ENCODE results near the gene ORMDL3.
"Not testable (repeated sequence)": the region's sequence is repeated elsewhere in the genome, so short reads cannot be mapped to it uniquely, and the experiment has no call there.

ORMDL3 gene

GRCh38 chr17:39923836-39924690, 3.3 kb downstream of the ORMDL3 start:
- DNase-seq, result peak in 1 of 2 donors; percentile 13

DNA sequence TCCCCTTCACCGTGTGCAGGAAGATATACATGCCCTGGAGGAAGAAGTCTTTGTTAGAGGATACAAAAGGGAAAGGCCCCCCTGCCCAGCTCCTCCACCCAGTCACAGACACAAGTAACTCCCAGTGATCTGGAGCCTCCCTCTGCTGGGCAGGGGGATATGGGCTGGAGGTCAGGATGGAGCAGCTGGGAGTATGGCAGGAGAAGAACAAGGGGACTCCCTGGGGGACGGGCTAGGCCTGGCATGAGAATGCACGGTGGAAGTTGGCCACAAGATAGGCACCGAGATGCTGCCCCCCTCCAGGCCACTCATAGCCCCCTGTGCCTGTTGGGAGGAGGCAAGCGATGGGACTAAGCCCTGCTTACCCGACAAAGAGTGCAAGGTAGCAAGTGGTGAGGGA, 4.2 kb downstream of the ORMDL3 start:
- DNase-seq, result no peak

DNA sequence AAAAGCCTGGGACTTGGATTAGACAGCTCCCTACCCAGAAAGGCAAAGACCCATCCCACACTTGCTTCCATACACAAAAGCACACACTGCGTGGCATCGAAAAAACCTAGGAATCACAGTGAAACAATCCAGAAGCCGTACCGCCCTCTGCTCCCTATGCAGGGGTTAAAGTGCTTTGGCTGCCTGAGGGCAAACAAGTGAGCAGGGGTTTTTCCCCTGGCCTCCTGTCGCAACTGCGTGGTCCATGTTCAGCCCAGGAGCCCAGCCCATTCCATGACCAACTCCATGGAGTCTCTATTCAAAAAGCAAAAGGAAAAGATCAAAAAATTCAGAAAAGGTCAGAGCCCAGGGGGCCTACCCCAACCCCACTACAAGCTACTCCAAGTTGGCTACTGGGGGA, 5.4 kb downstream of the ORMDL3 start:
- DNase-seq, result no peak

- peak in 1 of 2 donors; percentile 23 for DNase-seq
Observed at GRCh38 chr17:39921323-39921722, 6.1 kb downstream of the ORMDL3 start.

DNA sequence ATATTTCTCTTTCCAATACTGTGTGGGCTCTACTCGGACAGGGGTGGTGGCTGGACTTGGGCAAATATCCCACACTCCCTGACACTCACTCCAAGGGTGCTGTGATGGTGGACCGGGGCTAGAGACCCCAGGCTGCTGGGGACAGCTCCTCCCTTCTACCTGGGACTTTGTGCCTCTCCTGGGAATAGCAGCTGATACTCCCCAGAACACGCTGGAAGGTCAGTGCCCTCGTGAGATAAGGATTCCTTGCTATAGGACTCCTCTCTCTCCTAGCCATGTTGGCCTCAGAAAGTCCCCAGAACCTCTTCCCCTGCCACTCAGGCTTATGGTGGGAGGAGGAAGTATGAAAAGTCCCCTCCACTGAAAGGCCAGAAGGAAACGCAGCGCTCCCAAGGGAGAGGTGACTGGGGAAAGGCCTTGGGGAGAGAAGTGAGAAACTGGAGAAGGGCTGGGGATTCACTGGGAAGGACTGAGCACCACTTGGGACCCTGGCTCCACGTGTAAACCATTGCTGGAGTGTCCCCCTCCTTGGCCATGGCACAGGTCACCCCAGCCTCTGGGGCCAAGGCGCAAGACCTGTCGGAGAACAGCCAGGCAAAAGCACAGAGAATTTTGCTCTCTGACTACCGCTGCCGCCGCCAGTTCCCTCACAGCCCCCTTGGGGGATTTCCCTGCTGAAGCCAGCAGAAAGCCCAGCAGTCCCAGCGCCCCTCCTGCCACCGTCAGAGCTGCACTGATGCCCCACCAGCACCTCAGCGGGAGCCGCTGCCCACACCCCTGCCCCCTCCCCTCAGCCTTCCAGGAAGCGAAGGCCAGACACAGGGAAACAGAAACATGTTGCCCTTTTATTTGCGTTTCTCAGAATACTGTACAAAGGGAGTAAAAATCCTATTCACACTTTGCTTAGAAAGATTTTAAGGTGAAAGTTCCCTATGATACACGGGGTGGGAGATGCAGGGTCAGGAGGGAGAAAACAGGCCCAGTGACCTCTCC, 6.9 kb downstream of the ORMDL3 start:
- DNase-seq, result peak; percentile 68 to 82

DNA sequence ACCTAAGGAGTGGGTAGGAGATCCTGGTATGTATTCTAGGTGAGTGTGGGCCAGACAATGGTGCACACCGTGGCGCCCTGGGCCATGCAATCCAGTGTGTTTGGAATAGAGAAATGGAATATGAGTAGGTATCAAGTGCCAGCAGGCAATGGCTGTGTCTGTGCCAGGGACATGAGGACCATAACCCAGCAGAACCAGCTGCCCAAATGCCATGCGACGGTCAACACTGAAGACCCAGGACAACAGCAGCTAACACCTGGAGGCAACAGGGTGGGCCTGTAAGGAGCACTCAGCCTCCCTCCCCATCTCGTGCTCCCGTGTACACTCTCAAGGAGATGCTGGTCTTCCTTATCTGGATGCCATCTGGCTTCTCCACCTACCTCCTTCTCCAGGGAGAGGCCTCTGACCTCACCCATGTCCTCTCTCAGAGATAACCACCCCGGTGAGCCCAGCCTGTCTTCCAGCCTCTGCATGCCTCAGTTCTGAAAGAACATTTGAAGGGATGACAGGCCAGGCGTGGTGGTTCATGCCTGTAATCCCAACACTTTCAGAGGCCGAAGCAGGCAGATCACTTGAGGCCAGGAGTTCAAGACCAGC, 8.2 kb downstream of the ORMDL3 start:
- no peak for DNase-seq

GRCh38 chr17:39916918-39917317, 10.5 kb downstream of the ORMDL3 start:
- no peak for DNase-seq

GRCh38 chr17:39915559-39915958, 11.8 kb downstream of the ORMDL3 start:
- no peak for DNase-seq

- no peak for DNase-seq
Observed at GRCh38 chr17:39913989-39914388, 13.4 kb downstream of the ORMDL3 start.

GRCh38 chr17:39908789-39909352, 18.5 kb downstream of the ORMDL3 start:
- no peak for DNase-seq

- no peak for DNase-seq
Observed at GRCh38 chr17:39904990-39905288, 22.5 kb downstream of the ORMDL3 start.

DNA sequence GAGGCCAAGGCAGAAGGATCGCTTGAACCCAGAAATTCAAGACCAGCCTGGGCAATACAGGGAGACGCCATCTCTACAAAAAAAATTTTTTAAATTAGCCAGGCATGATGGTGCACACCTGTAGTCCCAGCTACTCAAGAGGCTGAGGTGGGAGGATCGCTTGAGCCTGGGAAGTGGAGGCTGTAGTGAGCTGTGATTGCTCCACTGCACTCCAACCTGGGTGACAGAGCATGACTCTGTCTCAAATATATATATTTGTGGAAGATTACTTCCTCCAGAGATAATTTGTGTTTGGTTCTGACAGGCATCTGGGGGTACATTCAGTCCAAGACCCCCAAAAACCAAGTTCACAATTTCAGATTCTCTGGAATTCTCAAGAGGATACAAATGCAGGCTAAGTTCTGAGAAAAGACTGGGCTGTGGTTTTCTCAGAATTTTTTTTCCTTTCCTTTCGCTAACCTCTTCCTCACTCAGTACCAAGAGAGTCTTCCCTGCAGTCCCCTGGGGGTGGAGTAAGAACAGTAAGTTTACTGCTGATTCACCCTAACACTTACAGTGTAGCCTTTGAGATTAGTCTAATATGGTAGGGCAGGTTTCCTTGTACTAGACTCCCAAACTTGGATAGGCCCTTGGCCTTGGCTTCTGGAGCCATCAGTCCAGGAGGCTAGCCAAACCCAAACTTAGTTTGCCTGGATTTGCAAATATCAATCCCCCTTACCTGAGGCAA, 24.1 kb downstream of the ORMDL3 start:
- DNase-seq, result peak in 1 of 2 donors; percentile 40

- DNase-seq, result not testable (repeated sequence)
Observed at GRCh38 chr17:39902027-39902426, 25.4 kb downstream of the ORMDL3 start.

- DNase-seq, result no peak
Observed at GRCh38 chr17:39899215-39899614, 28.2 kb downstream of the ORMDL3 start.

- no peak for DNase-seq
Observed at GRCh38 chr17:39898088-39898487, 29.3 kb downstream of the ORMDL3 start.

GRCh38 chr17:39894681-39895376, 32.6 kb downstream of the ORMDL3 start:
- no peak for DNase-seq

DNA sequence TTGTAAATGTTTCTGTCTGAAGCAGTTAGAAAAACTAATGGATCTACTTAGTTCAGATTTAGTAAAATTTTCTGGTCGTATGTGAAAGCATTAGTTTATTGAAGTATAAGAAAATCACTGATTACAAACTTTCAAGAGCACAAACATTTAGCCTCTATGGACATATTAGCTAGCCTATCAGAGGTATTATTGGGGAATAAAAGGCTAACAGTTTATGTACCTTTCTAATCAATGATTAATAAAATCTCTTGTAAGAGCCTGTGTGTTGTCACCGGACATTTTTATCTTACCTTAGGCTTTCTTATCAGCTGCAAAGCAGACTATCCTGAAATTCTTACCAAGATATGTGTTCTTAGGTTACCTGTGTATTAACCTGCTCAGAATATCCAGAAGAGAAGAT, 38.2 kb downstream of the ORMDL3 start:
- DNase-seq, result no peak

- no peak for DNase-seq
Observed at GRCh38 chr17:39887078-39887477, 40.3 kb downstream of the ORMDL3 start.

DNA sequence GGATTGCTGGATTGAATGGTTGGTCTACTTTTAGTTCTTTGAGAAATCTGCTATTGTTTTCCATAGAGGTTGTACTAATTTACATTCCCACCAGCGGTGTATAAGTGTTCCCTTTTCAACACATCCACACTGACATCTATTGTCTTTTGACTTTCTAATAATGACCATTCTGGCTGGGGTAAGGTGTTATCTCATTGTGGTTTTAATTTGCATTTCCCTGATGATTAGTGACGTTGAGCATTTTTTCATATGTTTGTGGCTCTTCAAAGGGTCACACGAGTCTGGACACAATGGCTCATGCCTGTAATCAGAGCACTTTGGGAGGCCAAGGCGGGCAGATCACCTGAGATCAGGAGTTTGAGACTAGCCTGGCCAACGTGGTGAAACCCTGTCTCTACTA, 41.3 kb downstream of the ORMDL3 start:
- DNase-seq, result not testable (repeated sequence)

GRCh38 chr17:39872751-39873150, 54.6 kb downstream of the ORMDL3 start:
- DNase-seq, result no peak

- DNase-seq, result no peak
Observed at GRCh38 chr17:39871801-39872200, 55.6 kb downstream of the ORMDL3 start.

Data from CD4-positive, alpha-beta T cell treated with Interferon alpha-2 for 1 hour (primary cell).